Activated CD4-positive, alpha-beta T cell treated with anti-CD3 and anti-CD28 coated beads for 36 hours (primary cell): ENCODE data around the gene DEPDC5. TPM values are rescaled to one million over a fixed set of nuclear protein-coding genes. Genes with fewer than 3 reads are reported as not detected.

ENCODE experiments used
- ATAC-seq: fragments of 200-7000 bp; cut with Tn5 transposase; one replicate; pipeline ENCODE4 v1.10.0; 2021; ENCODE audit warnings: mild to moderate bottlenecking, moderate library complexity
- CTCF ChIA-PET: fragments of 350-600 bp; sonication (Branson Sonifier 250); formaldehyde crosslinking; loops from one replicate; lab custom pipeline; 2021; ENCODE audit warnings: antibody characterized with exemption; lab: Charles Lee
- POLR2A ChIA-PET: fragments of 350-600 bp; sonication (Branson Sonifier 250); formaldehyde crosslinking; loops from one replicate; lab custom pipeline; 2021; ENCODE audit warnings: antibody characterized with exemption, inconsistent platforms; lab: Charles Lee
- DNase-seq: peaks from one replicate; pipeline ENCODE4 v3.0.0-alpha.2; 2020
- H3K27ac Mint-ChIP-seq: one replicate; pipeline ENCODE4 v1.8.0; 2021; ENCODE audit warnings: mixed read lengths
- H3K27me3 Mint-ChIP-seq: one replicate; pipeline ENCODE4 v1.8.0; 2021; ENCODE audit warnings: mixed read lengths
- H3K36me3 Mint-ChIP-seq: one replicate; pipeline ENCODE4 v1.8.0; 2021; ENCODE audit warnings: low read depth, mixed read lengths
- H3K4me1 Mint-ChIP-seq: one replicate; pipeline ENCODE4 v1.8.0; 2021; ENCODE audit warnings: mixed read lengths
- H3K4me3 Mint-ChIP-seq: one replicate; pipeline ENCODE4 v1.8.0; 2021; ENCODE audit warnings: mild to moderate bottlenecking, moderate library complexity, mixed read lengths
- H3K9me3 Mint-ChIP-seq: one replicate; pipeline ENCODE4 v1.8.0; 2021; ENCODE audit warnings: low read depth, mixed read lengths
- intact Hi-C, 2 experiments: fragments of 100-400 bp; cut with DNase I in 1 of 2; cut with micrococcal nuclease in 1 of 2; formaldehyde crosslinking; loops; one replicate each; pipeline versions ENCODE4 v1.14.2 to v1.15.1; 2022 to 2024; cut with DNase I, micrococcal nuclease
- total RNA-seq, 2 experiments: library from RNA; stranded (reverse); gene quantifications; one replicate each; pipeline ENCODE4 v1.2.3, GENCODE V29; 2021

Gene DEPDC5
- total RNA-seq, 2 experiments from 2014 or later, result 35.3 to 47.1 TPM

DNA sequence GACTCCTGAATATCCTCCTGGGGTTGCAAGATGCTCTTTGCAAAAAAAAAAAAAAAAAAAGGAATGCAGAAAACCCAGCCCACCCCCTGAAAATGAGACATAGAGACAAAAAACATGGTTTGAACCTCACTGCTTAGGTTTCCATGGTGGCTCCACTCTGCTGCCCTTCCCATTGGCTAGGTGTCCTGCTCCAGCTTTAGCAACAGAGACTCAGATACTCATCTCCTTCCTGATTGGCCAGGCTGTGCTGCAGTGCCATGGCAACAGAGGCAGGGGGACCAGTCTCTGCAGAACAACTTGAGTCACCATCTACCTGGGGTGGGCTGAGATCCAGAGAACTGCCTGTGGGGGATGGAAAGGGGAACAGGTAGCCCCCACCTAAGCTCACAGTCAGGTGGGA, 173.2 kb downstream of the DEPDC5 start:
- Mint-ChIP-seq H3K27ac (no peak overlapping the region), H3K4me1 (no peaks in the 10 kb centered on the region), H3K36me3 (no peaks in the 10 kb centered on the region), H3K9me3 (no peaks in the 10 kb centered on the region), H3K4me3 (no peak overlapping the region), H3K27me3 (peaks cover 15% of the 10 kb centered on the region)
- POLR2A ChIA-PET, result interaction anchor here (0.6 kb wide), 1 partner anchor 24 kb away, joined by 4 read pairs; no protein-coding TSS in a partner anchor
- DNase-seq (no peak), ATAC-seq (peak; percentile 60)
- intact Hi-C loops, result no loop called here
- CTCF ChIA-PET, result interaction anchor here (0.7 kb wide), 1 partner anchor 239 kb away, joined by 3 read pairs; no protein-coding TSS in a partner anchor

DNA sequence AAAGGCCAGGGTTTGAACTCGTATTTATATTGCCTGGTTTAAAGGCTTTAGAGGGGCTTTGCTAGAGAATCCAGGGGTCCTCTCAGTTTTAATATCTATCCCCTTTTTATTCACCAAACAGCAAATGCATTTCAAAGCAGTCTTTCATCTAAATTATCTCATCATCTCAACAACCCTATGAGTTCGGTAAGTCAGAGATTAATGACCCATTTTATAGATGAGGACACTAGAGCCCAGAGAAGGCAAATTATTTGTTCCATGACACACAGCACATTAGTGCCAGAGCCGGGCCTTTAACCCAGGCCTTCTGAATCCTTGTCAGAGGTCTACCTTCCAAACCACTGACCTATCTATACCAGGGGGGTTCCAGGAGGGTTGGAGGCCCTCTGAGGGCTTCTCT, 173.7 kb downstream of the DEPDC5 start:
- Mint-ChIP-seq H3K4me3 (no peak overlapping the region), H3K9me3 (no peaks in the 10 kb centered on the region), H3K4me1 (no peaks in the 10 kb centered on the region), H3K36me3 (no peaks in the 10 kb centered on the region), H3K27me3 (peaks cover 15% of the 10 kb centered on the region), H3K27ac (no peak overlapping the region)
- ChIA-PET CTCF (no interaction called here), POLR2A (no interaction called here)
- intact Hi-C loops, result no loop called here
- no peak for DNase-seq
- ATAC-seq, result no peak

DNA sequence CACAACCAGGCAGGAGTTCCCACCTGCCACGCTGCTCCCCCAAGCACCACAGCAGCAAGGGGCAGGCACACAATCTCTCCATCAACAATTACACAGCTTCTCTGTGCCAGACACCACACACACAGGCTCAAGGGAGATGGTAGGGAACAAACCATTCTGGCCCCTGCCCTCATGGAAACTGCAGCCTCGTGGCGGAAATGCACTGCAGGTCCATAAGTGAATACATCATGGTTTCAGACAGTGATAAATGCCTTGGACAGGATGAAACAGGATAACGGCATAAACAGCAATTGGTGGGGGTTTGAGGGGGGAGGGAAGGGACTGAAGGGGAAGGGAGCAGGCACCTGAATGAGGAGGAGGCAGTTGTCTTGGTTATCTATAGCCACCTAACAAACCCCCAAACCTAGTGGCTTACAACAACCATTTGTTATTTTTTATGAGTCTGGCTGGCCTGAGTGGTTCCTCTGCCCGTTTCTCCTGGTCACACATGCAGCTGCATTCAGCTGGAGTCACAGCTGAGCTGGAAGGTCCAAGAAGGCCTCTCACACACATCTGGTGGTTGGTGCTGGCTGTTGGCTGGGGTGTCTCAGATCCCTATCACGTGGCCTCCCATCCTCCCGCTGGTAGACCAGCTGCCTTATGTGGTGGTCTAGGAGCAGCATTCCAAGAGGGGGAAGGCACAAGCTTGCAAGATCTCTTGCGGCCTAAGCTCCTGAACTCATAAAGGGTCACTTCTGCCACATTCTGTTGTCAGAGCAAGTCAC, 175.5 kb downstream of the DEPDC5 start:
- intact Hi-C loops, result no loop called here
- DNase-seq, result no peak
- no peak for ATAC-seq
- peaks cover 15% of the 10 kb centered on the region for H3K27me3 Mint-ChIP-seq
- no peaks in the 10 kb centered on the region for H3K36me3 Mint-ChIP-seq
- no peaks in the 10 kb centered on the region for H3K4me1 Mint-ChIP-seq
- POLR2A ChIA-PET, result interaction anchor here (0.7 kb wide), 1 partner anchor 533 kb away, joined by 4 read pairs; no protein-coding TSS in a partner anchor
- no peaks in the 10 kb centered on the region for H3K9me3 Mint-ChIP-seq
- CTCF ChIA-PET, result interaction anchor here (0.7 to 0.9 kb wide), 2 partner anchors 12 to 38 kb away, joined by 3 read pairs; no protein-coding TSS in a partner anchor
- H3K27ac Mint-ChIP-seq, result no peak overlapping the region
- no peak overlapping the region for H3K4me3 Mint-ChIP-seq

DNA sequence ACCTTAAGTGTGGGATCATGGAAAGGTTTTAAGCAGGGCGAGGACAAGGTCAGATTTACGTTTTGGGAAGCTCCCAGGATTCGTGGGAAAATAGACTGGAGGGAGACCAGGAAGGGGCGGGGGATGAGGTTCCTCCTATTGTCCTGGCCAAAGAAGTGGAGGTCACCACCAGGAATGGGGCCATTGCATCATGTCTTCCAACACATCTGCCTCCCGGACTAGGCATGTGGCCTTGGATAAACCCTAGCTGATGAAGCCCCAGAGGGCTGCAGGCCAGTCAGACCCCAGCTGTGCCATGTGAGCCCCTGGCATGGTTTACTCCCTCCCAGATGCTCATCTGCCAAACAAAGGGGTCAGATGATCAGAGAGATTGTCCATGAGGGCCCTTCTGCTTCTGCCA, 179.0 kb downstream of the DEPDC5 start:
- Mint-ChIP-seq H3K4me1 (no peaks in the 10 kb centered on the region), H3K27ac (no peak overlapping the region), H3K4me3 (no peak overlapping the region), H3K9me3 (no peaks in the 10 kb centered on the region), H3K36me3 (no peaks in the 10 kb centered on the region), H3K27me3 (peaks cover 5% of the 10 kb centered on the region)
- ChIA-PET CTCF (no interaction called here), POLR2A (no interaction called here)
- DNase-seq, result no peak
- no peak for ATAC-seq
- intact Hi-C loops, result no loop called here

DNA sequence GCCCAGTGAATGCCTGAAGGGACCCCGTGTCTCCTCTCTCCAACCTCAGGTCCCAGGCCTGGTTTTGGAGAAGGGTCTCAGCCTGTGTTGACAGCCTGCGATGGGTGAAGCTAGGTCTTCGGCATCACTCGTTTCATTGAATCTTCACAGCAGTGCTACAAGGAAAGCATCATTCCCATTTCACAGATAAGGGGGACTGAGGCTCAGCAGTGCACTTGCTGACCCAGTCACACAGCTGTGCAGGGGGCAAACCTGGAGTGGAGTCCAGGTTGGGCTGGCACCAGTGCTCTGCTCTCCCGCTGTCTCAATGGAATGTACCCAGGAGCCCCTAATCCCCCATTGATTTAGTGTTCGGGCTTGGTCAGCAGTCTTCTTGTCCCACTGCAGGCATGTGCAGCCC, 179.6 kb downstream of the DEPDC5 start:
- intact Hi-C loops, result no loop called here
- ChIA-PET CTCF (no interaction called here), POLR2A (no interaction called here)
- Mint-ChIP-seq H3K36me3 (no peaks in the 10 kb centered on the region), H3K9me3 (no peaks in the 10 kb centered on the region), H3K27me3 (peaks cover 5% of the 10 kb centered on the region), H3K4me3 (no peak overlapping the region), H3K27ac (no peak overlapping the region), H3K4me1 (no peaks in the 10 kb centered on the region)
- no peak for DNase-seq
- no peak for ATAC-seq

DNA sequence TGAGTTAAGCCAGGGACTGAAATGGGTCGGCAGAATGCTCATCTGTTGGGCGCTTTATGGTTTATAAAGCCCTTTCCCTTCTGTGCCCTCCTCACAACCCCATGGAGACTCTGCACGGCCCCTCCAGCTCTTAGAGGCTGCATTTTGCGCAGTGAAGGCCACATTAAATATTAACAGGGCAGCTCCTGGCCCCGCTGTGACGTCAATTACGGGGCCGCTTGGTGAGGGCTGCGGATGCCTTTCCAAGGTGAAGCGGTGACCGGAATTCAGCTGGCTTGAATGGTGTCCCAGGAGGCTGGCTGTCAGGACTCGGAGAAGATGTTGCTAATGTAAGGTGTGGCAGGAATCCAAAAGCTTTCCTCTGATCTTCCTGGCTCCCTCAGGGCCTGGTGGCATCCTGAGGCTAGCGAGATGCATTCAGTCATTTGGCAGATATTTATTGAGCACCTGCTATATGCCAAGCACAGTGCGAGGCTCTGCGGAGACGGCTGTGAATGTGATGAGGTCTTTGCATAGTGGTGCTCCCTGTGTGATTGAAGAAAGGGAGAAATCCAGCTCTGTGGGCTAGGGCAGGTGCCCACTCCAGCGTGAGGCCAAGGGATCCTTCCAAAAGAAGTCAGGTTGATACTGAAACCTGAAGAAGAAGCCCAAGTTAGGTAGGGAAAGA, 180.1 kb downstream of the DEPDC5 start:
- intact Hi-C loops, result no loop called here

DNA sequence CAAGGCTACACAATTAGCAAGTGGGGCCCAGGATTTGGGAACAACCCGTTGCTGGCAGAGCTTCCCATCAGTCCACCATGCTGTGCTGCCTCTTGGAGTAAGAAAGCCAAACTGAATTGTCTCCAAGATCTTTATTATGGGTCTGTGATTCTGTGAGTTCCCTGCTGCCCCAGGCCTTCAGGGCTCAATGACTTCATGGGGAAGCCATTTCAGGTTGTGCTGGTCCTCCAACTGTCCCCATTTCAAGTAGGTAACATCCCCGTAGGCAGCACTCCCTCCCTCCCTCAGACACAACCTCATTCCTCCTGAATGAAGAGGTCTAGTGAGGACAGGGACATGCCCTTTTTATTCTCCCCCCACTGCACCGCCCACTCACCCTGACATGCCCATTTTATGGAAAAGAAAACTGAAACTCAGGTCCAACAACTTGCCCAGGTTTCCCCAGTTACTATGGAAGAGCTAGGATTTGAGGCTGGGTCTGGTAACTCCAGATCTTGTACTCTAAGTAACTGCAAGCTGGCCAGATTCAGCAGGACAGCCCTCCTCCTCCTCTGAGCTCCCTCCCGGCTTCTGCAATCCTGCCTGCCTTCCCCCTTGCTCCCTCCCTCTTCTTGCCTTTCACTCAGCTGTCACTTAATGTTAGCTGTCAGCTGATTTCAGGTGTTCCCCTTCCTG, 182.3 kb downstream of the DEPDC5 start:
- no peaks in the 10 kb centered on the region for H3K9me3 Mint-ChIP-seq
- no peak for DNase-seq
- ATAC-seq, result no peak
- no peak overlapping the region for H3K4me3 Mint-ChIP-seq
- peaks cover 2% of the 10 kb centered on the region for H3K27me3 Mint-ChIP-seq
- H3K27ac Mint-ChIP-seq, result no peak overlapping the region
- intact Hi-C loops, result no loop called here
- no peaks in the 10 kb centered on the region for H3K36me3 Mint-ChIP-seq
- H3K4me1 Mint-ChIP-seq, result no peaks in the 10 kb centered on the region
- ChIA-PET POLR2A (interaction anchor here (0.6 to 0.9 kb wide), 2 partner anchors 45 to 117 kb away, joined by 3 to 4 read pairs; no protein-coding TSS in a partner anchor), CTCF (no interaction called here)

More for the DNA sequence above, 180.1 kb downstream of the DEPDC5 start:
- CTCF ChIA-PET, result no interaction called here
- H3K9me3 Mint-ChIP-seq, result no peaks in the 10 kb centered on the region
- POLR2A ChIA-PET, result no interaction called here
- no peak for DNase-seq
- no peak overlapping the region for H3K27ac Mint-ChIP-seq
- H3K4me3 Mint-ChIP-seq, result no peak overlapping the region
- H3K4me1 Mint-ChIP-seq, result no peaks in the 10 kb centered on the region
- ATAC-seq, result no peak
- no peaks in the 10 kb centered on the region for H3K36me3 Mint-ChIP-seq
- peaks cover 4% of the 10 kb centered on the region for H3K27me3 Mint-ChIP-seq

DNA sequence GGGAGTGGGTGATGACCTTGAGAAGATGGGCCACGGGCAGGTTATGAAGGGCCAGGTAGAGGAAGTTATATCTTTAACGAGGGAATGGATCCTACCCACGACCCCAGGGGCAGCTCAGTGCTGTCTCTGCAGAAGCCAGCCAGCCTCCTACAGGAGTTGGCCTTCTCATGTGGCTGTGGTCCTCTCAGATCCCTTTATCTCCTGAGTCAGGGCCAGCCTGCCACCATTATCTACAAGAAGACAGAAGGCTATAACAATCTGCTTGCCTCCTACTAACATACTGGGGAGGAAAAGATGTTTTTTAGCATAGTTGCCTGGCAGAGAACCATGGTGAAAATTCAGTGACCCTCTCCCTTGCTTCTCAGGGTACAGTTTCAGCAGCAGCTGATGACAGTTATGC, 183.5 kb downstream of the DEPDC5 start:
- POLR2A ChIA-PET, result no interaction called here
- no peaks in the 10 kb centered on the region for H3K27me3 Mint-ChIP-seq
- H3K4me3 Mint-ChIP-seq, result no peak overlapping the region
- H3K9me3 Mint-ChIP-seq, result no peaks in the 10 kb centered on the region
- no peaks in the 10 kb centered on the region for H3K4me1 Mint-ChIP-seq
- no peak overlapping the region for H3K27ac Mint-ChIP-seq
- H3K36me3 Mint-ChIP-seq, result no peaks in the 10 kb centered on the region
- ATAC-seq (no peak), DNase-seq (no peak)
- intact Hi-C loops, result no loop called here
- CTCF ChIA-PET, result no interaction called here

DNA sequence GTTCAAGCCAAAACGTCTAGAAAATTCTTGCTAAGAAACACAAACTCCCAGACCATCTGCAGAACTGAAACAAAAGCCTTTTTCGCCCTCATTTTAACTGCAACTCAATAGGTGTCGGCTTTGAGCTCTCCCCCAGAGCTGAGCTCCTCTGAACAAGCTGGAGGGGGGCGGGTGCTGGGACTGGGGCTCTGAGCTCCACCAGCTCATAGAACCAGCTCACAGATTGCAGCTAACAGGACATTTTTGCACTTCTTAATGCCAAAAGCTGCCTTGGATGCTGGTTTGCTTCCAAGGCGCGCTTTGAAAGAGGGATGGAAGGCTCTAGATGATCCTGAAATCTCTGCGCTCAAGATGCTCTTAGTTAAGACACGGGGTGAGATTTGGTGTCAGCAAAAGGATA, 184.5 kb downstream of the DEPDC5 start:
- H3K36me3 Mint-ChIP-seq, result no peaks in the 10 kb centered on the region
- H3K4me3 Mint-ChIP-seq, result no peak overlapping the region
- peaks cover 9% of the 10 kb centered on the region for H3K4me1 Mint-ChIP-seq
- intact Hi-C loops, result no loop called here
- DNase-seq, result no peak
- H3K9me3 Mint-ChIP-seq, result no peaks in the 10 kb centered on the region
- no peak for ATAC-seq
- H3K27me3 Mint-ChIP-seq, result no peaks in the 10 kb centered on the region
- CTCF ChIA-PET, result no interaction called here
- no peak overlapping the region for H3K27ac Mint-ChIP-seq
- POLR2A ChIA-PET, result no interaction called here

DNA sequence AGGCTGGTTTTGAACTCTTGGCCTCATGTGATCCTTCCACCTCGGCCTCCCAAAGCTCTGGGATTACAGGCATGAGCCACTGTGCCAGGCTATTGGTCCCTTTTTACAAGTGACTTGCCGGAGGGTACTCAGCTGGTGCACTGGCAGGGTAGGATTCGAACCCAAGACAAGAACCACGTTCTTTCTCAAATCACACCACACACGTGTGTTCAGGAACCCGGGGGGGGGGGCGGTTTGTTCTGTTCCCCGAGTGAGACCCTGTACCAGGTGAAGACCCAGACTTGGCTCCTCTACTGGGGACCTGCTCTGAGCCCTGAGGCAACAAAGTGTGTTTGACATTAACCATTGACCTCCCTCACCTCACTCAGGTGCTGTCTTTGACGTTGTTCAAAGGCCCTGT, 186.7 kb downstream of the DEPDC5 start:
- ChIA-PET CTCF (interaction anchor here (0.8 to 1.4 kb wide), 2 partner anchors 10 to 30 kb away, joined by 3 to 7 read pairs; no protein-coding TSS in a partner anchor), POLR2A (no interaction called here)
- H3K9me3 Mint-ChIP-seq, result no peaks in the 10 kb centered on the region
- intact Hi-C loops, result loop anchor here in 1 of 2 experiments (10.0 kb wide), 2 partner anchors 446 to 596 kb away; partner anchors contain the start of genes PATZ1 and SFI1
- H3K4me3 Mint-ChIP-seq, result no peak overlapping the region
- H3K36me3 Mint-ChIP-seq, result no peaks in the 10 kb centered on the region
- H3K4me1 Mint-ChIP-seq, result peaks cover 14% of the 10 kb centered on the region
- no peak for DNase-seq
- H3K27ac Mint-ChIP-seq, result no peak overlapping the region
- no peak for ATAC-seq
- no peaks in the 10 kb centered on the region for H3K27me3 Mint-ChIP-seq

DNA sequence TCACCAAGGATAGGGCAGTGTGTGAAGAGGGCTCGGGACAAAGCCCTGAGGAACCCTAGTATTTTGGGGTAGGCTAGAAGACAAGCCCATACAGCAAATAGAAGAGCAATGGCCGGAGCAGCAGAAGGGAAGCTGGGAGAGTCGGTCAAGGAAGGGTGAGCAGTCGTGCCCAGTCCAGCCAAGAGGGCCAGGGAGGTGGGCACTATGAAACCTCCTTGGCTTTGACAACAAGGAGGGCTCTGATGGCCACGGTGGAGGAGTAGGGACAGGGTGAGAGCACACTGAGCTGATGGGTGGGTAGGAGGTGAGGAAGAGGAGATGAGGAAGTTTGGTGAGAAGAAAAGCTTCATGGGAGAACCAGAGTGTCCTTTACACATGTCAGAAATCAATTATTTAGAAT, 188.3 kb downstream of the DEPDC5 start:
- Mint-ChIP-seq H3K9me3 (no peaks in the 10 kb centered on the region), H3K27me3 (no peaks in the 10 kb centered on the region), H3K4me3 (no peak overlapping the region), H3K4me1 (peaks cover 17% of the 10 kb centered on the region), H3K27ac (no peak overlapping the region), H3K36me3 (peaks cover 1% of the 10 kb centered on the region)
- ChIA-PET POLR2A (no interaction called here), CTCF (interaction anchor here (1.5 kb wide), 1 partner anchor 124 kb away, joined by 3 read pairs; no protein-coding TSS in a partner anchor)
- ATAC-seq (no peak), DNase-seq (no peak)
- intact Hi-C loops, result loop anchor here in 1 of 2 experiments (10.0 kb wide), 2 partner anchors 447 to 597 kb away; partner anchors contain the start of genes PATZ1 and SFI1
